ENCODE data around the gene MPP4.

Gene MPP4

GRCh38 chr2:201669865-201670264 lies 28.6 kb downstream of the MPP4 start:
- no peak for DNase-seq

GRCh38 chr2:201668402-201668910 lies 30.0 kb downstream of the MPP4 start:
- DNase-seq: no peak

GRCh38 chr2:201664334-201664733 lies 34.1 kb downstream of the MPP4 start:
- DNase-seq: no peak

GRCh38 chr2:201661366-201661765 lies 37.1 kb downstream of the MPP4 start:
- DNase-seq: no peak

- DNase-seq: no peak
Measured at GRCh38 chr2:201660293-201660895, 38.0 kb downstream of the MPP4 start.

- DNase-seq: no peak
Measured at GRCh38 chr2:201656740-201657139, 41.7 kb downstream of the MPP4 start.

- no peak for DNase-seq
Measured at GRCh38 chr2:201656102-201656501, 42.3 kb downstream of the MPP4 start.

- no peak for DNase-seq
Measured at GRCh38 chr2:201654616-201655384, 43.6 kb downstream of the MPP4 start.

GRCh38 chr2:201653221-201653620 lies 45.2 kb downstream of the MPP4 start:
- no peak for DNase-seq

- no peak for DNase-seq
Measured at GRCh38 chr2:201649442-201649841, 49.0 kb downstream of the MPP4 start.

- no peak for DNase-seq
Measured at GRCh38 chr2:201647431-201647830, 51.0 kb downstream of the MPP4 start.

- no peak for DNase-seq
Measured at GRCh38 chr2:201644001-201644400, 54.4 kb downstream of the MPP4 start.

- DNase-seq: no peak
Measured at GRCh38 chr2:201643216-201643890, 55.1 kb downstream of the MPP4 start, which contains the start of gene TMEM237. Gene TMEM237, minus strand, starts transcription at chr2:201643503. Its CDS starts 103 bp downstream, at chr2:201643400.

GRCh38 chr2:201642579-201643215 lies 55.7 kb downstream of the MPP4 start:
- peak; percentile 84 for DNase-seq

GRCh38 chr2:201642086-201642578 lies 56.3 kb downstream of the MPP4 start:
- no peak for DNase-seq

- DNase-seq: no peak
Measured at GRCh38 chr2:201639205-201639604, 59.2 kb downstream of the MPP4 start.

GRCh38 chr2:201638326-201638725 lies 60.1 kb downstream of the MPP4 start:
- DNase-seq: no peak

- no peak for DNase-seq
Measured at GRCh38 chr2:201633661-201634249, 64.7 kb downstream of the MPP4 start.

- DNase-seq: no peak
Measured at GRCh38 chr2:201631041-201631440, 67.4 kb downstream of the MPP4 start.

- no peak for DNase-seq
Measured at GRCh38 chr2:201630577-201630976, 67.9 kb downstream of the MPP4 start.

- no peak for DNase-seq
Measured at GRCh38 chr2:201628545-201628944, 69.9 kb downstream of the MPP4 start.

- DNase-seq: no peak
Measured at GRCh38 chr2:201622306-201622970, 76.0 kb downstream of the MPP4 start.
